Left ventricle myocardium inferior (tissue), 1 donor: ENCODE measurements around the gene UGP2. TPM values are rescaled to one million over a fixed set of nuclear protein-coding genes. Genes with fewer than 3 reads are reported as not detected.

ENCODE experiments used
- DNase-seq: peaks from one replicate; pipeline ENCODE4 v3.0.0-alpha.2; 2020
- H3K27ac ChIP-seq: fragments of 200-600 bp; replicated peaks from 2 replicates; pipeline ENCODE4 v1.8.0; 2021
- H3K27me3 ChIP-seq: fragments of 200-600 bp; 2 replicates; pipeline ENCODE4 v1.8.0; 2021; ENCODE audit warnings: low read depth
- H3K36me3 ChIP-seq: fragments of 200-600 bp; 2 replicates; pipeline ENCODE4 v1.8.0; 2021
- H3K4me1 ChIP-seq: fragments of 200-600 bp; 2 replicates; pipeline ENCODE4 v1.8.0; 2021
- H3K4me3 ChIP-seq: fragments of 200-600 bp; 2 replicates; pipeline ENCODE4 v1.8.0; 2021; ENCODE audit warnings: mild to moderate bottlenecking, moderate library complexity
- H3K9me3 ChIP-seq: fragments of 200-600 bp; replicated peaks from 2 replicates; pipeline ENCODE4 v1.8.0; 2021
- CTCF ChIP-seq: fragments of 200-600 bp; IDR thresholded peaks from 2 replicates; pipeline ENCODE4 v1.8.0; 2021; ENCODE audit warnings: antibody characterized with exemption, mild to moderate bottlenecking, borderline replicate concordance
- intact Hi-C: fragments of 100-400 bp; cut with micrococcal nuclease; formaldehyde crosslinking; loops from one replicate; pipeline ENCODE4 v1.11.0; 2022
- total RNA-seq: library from RNA; stranded (reverse); fragmentation: NEBNext Ultra II Directional; extraction: Animal tissue kit (Norgen Biotek cat#: 25700); gene quantifications from one replicate; pipeline ENCODE4 v1.2.1, GENCODE V29; 2021
- donor health status: DM: no; HTN: yes; CAD: no; lungs with severe emphysema.

The UGP2 gene
- total RNA-seq, 1 donor from 2014 or later = 394 TPM

DNA sequence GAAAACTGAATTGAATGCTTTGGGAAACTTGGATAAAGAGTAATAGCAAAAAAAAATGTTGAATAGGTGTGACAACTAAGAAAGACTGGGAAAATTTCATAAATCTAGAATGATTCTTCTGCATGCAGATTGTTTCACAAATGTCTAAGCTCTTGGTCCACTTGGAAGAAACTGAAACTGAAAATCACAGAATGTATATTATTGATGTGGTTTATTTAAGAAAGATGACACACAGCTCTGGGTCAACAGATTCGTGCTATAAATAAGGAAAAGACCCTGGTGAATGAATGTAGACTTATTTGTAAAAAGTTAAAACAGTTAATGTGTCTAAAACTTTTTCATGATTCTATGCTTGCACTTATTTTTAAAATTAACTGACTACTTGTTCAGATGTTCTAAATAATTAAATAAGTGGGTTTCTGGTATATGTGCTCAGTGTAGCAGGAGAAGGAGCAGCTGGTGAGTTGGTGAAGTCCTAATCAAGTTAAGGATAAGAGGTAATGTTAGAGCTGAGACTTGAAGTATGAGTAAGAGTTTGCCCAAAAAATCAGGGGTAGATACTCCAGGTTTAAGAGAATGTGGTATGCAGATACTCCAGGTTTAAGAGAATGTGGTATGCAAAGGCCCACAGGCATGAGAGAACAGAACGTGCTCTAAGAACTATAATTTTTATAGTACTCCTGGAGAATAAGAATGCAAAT is 24.5 kb downstream of the UGP2 start:
- H3K9me3 ChIP-seq = no peaks in the 10 kb centered on the region
- DNase-seq = no peak
- peaks cover 75% of the 10 kb centered on the region for H3K4me1 ChIP-seq
- intact Hi-C loops = no loop called here
- no peak for TF ChIP-seq CTCF
- no peaks in the 10 kb centered on the region for H3K27me3 ChIP-seq
- no peak overlapping the region for H3K4me3 ChIP-seq
- no peak overlapping the region for H3K27ac ChIP-seq
- H3K36me3 ChIP-seq = peaks cover 43% of the 10 kb centered on the region

GRCh38 chr2:63870679-63871078 is 29.0 kb downstream of the UGP2 start:
- H3K36me3 ChIP-seq = peaks cover 20% of the 10 kb centered on the region
- no peak overlapping the region for H3K27ac ChIP-seq
- H3K9me3 ChIP-seq = no peaks in the 10 kb centered on the region

DNA sequence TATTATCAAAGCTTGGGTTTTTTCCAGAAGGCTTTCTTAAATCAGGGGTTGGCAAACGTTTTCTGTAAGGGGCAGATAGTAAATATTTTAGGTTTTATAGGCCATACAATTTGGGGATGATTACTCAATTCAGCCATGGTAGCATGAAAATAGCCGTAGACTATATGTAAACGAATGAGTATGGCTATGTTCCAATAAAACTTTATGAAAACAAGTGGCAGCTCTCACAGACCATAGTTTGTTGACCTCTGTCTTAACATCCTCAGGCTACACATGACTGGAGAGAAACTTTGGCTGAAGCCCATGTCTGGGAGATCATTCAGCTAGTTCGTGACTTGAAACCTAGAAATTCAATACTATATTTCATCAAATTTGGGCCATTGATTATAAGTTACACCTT is 30.2 kb downstream of the UGP2 start:
- H3K4me1 ChIP-seq = peaks cover 76% of the 10 kb centered on the region
- peak overlapping the region; percentile 47 for H3K27ac ChIP-seq
- peaks cover 20% of the 10 kb centered on the region for H3K36me3 ChIP-seq
- no peak for TF ChIP-seq CTCF
- no peak for DNase-seq
- intact Hi-C loops = no loop called here
- H3K9me3 ChIP-seq = no peaks in the 10 kb centered on the region
- no peak overlapping the region for H3K4me3 ChIP-seq
- no peaks in the 10 kb centered on the region for H3K27me3 ChIP-seq

More at GRCh38 chr2:63870679-63871078, 29.0 kb downstream of the UGP2 start:
- TF ChIP-seq CTCF = no peak
- Histone ChIP-seq H3K27me3 (no peaks in the 10 kb centered on the region), H3K4me1 (peaks cover 77% of the 10 kb centered on the region), H3K4me3 (no peak overlapping the region)
- DNase-seq = no peak
- intact Hi-C loops = no loop called here

DNA sequence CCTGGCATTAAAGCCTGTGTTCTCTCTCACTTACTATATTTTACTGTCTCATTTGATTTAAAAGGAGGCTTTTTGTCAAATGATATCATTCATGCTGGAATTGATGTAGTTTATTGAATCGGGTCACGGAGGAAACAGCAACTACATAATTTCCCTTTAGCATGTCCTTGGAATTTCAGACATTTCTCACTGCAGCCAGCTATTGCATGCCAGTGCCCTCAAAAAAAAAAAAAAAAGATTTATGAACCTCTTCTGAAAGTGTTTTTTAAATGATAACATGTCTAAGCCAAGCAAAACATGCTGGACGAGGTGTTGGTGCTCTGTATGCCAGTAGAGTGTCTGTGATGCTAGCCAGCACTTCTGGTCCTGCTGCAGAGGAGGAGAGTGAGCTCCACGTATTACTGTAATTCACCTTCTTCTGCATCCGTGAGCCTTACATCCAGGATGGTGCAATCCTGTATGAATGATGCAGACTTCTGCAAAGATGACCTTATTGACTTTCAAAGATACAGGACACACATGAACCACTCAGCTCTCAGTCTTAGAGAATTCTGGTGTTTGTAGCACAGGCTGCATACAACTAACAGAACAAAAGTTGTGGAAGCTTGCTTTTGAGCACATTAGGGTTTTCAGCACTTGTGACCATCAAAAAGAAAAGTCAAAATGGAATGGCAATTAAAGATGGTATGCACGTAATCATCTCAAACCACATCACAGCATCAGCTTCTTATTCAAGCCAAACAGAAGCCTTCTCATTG is 31.1 kb downstream of the UGP2 start:
- TF ChIP-seq CTCF = no peak
- H3K4me1 ChIP-seq = peaks cover 75% of the 10 kb centered on the region

GRCh38 chr2:63874204-63875130 is 32.8 kb downstream of the UGP2 start:
- H3K4me3 ChIP-seq = no peak overlapping the region
- H3K27ac ChIP-seq = peak overlapping the region; percentile 68
- DNase-seq = no peak
- H3K9me3 ChIP-seq = no peaks in the 10 kb centered on the region
- no peaks in the 10 kb centered on the region for H3K27me3 ChIP-seq
- intact Hi-C loops = no loop called here
- H3K4me1 ChIP-seq = peaks cover 65% of the 10 kb centered on the region
- peaks cover 20% of the 10 kb centered on the region for H3K36me3 ChIP-seq
- TF ChIP-seq CTCF = no peak

More for the DNA sequence above, 31.1 kb downstream of the UGP2 start:
- H3K4me3 ChIP-seq = no peak overlapping the region
- H3K27ac ChIP-seq = peak overlapping the region; percentile 47
- no peaks in the 10 kb centered on the region for H3K27me3 ChIP-seq
- no peak for DNase-seq
- intact Hi-C loops = no loop called here
- H3K9me3 ChIP-seq = no peaks in the 10 kb centered on the region
- peaks cover 27% of the 10 kb centered on the region for H3K36me3 ChIP-seq
